HG02623 (cell line): ENCODE results near the gene GPATCH8.

Source experiments
- ATAC-seq: cut with Tn5 transposase; IDR thresholded peaks from one replicate; pipeline ENCODE4 v1.9.1; 2021; ENCODE audit warnings: moderate library complexity; ENCODE audit not compliant: unreplicated experiment

Gene GPATCH8

DNA sequence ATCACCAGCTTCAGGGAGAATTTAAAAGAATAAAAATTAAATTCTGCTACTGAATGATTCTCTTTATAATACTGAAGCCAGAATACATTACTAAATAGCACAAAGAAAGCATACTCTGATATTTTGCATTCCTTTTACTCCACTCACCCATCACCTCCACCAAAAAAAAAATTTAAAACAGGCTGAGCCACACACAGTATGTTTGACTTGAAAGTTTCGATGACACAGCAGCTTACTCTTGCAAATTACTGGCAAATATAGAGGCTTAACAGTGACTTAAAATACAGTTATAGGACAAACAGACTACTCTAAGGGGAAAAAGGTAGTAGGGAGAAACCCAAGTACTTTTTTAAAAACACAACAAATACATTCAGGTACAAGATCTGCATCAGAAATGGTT is 39.2 kb downstream of the GPATCH8 start:
- ATAC-seq, result no peak

DNA sequence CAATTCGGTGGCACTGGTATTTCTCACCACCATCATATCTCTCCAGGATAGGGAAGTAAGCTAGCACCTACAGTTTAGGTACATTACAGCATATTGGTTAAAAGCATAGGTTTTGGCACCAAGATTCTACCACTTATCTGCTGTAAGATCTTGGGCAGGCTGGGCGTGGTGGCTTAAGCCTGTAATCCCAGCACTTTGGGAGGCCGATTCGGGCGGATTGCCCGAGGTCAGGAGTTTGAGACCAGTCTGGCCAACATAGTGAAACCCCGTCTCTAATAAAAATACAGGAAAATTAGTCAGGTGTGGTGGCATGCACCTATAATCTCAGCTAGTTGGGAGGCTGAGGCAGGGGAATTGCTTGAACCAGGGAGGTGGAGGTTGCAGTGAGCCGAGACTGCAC is 51.4 kb downstream of the GPATCH8 start:
- no peak for ATAC-seq

DNA sequence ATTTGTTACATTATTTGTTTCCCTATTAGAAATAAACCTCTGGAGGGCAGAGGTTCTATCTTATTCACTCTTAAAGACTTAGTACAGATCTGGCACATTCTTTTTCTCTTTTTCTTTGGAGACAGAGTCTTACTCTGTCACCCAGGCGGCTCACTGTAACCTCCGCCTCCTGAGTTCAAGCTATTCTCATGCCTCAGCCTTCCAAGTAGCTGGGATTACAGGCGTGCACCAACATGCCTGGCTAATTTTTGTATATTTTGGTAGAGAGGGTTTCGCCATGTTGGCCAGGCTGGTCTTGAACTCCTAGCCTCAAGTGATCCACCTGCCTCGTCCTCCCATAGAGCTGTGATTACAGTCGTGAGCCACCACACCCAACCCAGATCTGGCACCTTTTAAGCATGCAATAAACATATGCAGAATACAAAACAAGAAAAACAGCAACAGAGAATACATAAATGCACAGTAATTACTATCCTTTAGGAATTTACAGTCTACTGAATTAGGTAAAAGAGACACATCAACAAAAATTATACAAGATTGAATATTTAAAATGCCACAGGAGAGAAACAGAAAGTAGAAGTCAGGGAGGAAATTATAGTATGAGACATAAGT is 52.1 kb downstream of the GPATCH8 start:
- ATAC-seq, result no peak

DNA sequence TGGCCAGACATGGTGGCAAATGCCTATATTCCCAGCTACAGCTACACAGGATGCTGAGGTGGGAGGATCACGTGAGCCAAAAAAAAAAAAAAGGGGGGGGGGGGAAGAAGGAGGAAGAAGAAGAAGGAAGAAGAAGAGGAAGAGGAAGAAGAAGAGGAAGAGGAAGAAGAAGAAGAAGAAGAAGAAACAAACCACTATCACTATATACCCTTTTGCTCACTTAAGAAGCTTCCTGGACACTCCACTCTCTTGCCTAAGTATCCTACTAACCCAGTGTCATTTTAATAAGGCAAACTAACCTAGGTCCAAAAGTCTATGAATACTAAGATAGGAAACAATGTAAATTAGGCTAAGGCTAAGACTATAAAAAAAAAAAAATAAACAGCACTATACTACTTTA is 54.8 kb downstream of the GPATCH8 start:
- ATAC-seq, result no peak

DNA sequence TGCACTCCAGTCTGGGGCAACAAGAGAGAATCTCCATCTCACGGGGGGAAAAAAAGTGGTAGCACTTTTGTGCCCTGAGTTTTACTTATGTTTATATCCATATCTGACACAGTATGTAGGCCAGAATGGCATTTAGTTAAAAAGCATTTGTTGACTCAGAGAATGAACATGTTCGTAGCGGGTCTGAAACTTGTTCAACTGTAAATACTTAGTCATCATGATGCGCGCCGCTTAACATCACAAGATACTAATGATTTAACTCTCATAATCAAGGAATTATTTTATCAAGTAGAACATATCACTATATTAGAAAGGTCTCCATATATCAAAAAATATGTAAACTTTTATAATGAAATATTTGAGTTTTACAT is 58.5 kb downstream of the GPATCH8 start:
- ATAC-seq, result no peak

DNA sequence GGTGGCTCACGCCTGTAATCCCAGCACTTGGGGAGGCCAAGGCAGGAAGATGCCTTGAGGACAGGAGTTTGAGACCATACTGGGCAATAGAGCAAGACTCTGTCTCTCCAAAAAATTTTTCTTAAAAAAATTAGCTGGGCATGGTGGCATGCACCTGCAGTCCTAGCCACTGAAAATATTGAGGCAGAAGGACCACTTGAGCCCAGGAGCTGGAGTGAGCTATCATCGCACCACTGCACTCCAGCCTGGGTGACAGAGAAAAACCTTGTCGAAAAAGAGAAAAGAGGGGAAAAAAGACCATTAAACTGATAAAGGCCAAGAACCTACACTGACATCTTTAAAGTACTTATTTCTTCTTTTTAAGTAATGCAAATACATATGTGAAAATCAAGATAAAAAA is 60.4 kb downstream of the GPATCH8 start:
- no peak for ATAC-seq

DNA sequence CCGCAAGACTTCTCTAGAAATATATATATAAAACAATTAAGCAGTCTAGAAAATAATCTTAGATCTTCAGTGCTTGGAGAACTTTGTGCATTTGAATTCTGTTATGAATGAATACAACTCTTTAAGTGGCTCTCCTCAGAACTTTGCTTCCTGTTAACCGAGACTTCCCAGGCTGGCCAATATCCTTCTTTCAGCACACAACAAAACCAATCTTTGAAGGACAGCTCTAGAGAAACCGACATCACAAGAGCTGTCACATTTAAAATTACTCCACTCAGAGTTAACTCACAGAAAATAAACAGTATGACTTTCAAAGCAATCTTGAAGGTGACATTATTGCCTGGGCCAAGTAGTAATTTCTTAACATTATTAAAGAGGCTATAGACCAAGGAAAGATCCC is 64.0 kb downstream of the GPATCH8 start:
- ATAC-seq, result no peak

DNA sequence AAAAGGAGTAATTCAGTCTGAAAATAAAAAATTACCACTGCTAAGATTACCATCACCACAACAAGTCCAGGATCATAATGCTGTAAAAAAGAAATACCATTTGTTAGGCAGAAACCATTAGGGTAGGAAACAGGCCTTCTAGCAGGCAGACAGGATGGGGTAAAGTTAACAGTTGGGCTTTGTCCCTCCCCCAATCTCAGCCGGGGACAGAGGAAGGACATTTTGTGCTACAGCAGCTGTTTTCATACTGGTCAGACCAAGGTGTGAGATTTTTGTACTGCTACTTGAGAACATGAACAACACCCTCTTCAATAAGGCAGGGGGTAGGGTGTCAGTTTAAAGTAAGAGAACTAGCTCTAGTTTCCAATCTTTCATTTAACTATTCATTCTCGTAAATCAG is 64.6 kb downstream of the GPATCH8 start:
- ATAC-seq, result no peak

DNA sequence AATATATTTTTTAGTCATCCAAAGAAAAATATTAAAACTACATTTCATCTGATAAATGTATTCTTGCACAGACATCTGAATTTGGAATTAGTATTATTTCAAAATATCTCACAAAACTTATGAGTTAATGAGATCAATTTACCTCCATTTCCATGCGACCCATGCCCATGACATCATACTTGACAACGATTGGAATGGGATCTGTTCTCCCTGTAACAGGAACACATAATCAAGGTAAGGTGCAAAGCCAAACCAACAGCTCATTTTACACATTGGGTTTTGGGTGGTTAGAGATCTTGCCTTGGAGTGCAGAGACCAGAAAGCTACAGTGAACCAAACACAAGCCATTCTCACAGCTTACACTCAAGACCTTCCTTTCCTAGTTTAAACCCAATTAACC is 66.9 kb downstream of the GPATCH8 start:
- ATAC-seq, result no peak

DNA sequence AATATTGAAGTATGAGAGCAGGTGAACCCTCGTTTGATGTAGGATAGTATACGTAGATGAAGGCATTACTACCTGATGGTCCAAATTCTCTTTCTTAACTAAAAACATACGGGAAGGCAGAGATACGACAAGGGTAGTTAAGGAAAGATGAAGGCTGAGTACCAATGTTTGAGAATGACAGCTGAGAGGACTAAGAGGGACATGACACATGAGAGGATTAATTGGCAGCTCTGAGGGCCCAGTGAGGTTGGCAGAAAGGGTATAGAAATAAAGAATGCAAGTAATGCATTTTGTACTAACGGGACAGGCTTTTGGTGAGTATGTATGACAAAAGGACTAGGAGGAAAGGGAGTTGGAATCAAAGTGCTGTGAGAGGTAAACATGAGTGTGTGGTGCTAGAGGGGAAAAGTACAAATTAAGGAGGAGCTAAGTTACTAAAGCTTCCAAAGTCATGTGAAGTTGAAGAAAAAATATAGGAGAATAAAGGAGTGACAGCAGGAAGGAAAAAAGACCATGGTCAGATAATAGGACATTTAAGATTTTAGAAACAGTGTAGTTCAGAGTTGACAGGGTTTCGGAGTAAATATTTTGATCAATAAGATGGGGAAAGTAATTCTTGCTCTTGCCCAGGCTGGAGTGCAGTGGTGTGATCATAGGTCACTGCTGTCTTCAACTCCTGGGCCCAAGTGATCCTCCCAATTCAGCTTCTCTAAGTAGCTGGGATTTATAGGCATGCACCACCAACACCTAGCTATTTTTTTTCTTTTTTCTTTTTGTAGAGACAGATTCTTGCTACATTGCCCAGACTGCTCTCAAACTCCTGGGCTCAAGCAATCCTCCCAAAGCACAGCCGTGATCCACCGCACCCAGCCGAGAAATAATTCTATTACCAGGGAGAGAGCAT is 70.7 kb downstream of the GPATCH8 start:
- ATAC-seq, result no peak

DNA sequence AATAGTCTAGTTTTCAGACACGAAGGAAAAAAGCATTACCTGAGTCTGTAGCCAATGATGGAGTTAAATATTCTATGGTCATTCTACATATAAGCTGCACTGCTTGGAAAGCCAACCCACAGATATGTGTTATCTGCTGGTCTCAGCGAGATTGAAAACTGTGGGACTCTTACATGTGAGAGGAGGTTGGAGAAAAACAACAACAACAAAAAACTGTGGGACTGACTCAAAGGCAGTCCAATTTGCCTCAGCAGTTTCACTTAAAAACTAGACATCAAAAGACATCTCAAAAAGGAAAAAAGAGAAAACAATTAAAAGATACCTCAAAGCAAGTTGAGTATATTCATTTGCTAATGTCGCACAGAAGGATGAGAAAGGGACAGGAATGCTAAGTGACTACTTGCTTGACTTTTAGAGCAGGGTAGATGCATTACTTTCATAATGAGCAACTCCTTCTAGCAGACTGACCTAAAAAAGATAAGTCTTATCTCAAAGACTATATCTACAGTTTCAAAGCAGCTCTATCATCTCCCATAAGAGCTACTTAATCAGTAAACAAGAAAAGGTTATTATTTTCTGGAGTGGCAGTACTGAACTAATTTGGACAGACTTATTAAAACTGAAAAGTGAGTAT is 78.3 kb downstream of the GPATCH8 start:
- no peak for ATAC-seq

DNA sequence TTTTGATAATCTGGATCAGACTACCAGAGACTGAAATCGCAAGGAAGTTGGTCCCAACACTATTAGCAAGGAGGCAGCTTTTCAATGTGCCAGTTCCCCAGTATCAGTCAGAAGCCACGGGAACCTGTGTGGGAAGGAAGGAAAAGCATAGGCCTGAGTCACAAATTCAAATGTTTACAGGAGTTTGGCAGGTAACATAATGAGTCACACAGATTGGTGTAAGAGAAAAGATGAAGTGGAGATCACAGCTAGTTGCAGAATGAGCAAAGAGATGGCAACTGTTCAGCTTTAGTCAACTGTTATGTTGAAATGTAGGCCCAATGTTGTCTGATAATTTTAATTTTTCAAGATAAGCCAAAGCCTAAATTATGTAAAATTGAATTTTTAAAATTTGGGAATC is 85.7 kb downstream of the GPATCH8 start:
- ATAC-seq, result no peak

DNA sequence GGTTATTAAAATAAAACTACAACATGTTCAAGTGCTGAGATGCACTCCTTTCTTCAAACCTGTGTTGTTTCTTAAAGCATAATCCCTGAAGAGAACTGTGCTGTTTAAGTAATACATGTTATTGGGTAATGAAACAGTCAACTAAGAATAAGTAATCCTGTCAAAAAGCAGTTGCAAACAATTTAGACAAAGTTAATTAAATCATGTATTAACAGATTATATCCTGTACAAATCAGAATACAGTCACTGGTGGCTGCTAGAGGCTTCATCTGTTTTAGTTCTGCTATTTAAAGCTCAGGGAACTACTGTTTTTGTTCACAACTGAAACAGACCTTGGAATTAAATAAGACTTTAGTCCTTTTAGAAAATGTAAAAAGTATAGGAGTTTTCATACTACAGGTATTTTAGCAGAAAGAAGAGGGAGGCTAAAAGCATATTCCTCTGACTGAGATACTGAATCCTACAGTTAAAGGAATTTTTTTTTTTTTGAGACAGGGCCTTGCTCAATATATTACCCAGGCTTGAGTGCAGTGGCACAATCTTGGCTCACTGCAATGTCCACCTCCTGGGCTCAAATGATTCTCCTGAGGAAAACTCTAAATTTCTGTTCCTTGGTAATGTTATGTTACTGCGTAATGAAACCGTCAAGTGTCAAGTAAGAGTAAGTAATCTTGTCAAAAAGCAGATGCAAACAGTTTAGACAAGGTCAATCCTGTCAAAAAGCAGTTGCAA is 86.5 kb downstream of the GPATCH8 start:
- ATAC-seq, result no peak

DNA sequence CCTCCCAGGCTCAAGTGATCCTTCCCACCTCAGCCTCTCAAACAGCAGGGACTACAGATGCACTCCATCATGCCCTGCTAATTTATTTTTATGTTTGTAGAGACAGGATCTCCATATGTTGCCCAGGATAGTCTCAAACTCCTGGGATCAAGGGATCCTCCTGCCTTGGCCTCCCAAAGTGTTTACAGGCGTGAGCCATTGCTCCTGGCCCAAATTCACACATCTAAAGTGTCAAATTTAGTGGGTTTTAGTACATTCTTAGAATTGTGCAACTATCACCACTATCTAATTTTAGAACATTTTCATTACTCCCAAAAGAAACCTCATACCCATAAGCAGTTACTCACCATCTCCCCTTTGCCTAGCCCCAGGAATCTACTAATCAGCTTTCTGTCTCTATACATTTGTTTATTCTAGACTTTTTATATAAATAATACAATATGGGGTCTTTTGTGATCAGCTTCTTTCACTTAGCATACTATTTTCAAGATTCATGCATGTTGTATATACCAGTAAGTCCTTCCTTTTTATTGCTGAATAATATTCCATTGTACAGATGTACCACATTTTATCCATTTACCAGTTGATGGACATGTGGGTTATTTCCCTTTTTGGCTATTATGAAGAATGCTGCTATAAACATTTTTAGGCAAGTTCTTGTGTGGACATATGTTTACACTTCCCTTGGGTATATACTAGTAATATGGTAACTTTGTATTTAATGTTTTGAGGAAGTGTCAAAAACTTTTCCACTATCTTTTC is 88.6 kb downstream of the GPATCH8 start:
- ATAC-seq, result no peak

DNA sequence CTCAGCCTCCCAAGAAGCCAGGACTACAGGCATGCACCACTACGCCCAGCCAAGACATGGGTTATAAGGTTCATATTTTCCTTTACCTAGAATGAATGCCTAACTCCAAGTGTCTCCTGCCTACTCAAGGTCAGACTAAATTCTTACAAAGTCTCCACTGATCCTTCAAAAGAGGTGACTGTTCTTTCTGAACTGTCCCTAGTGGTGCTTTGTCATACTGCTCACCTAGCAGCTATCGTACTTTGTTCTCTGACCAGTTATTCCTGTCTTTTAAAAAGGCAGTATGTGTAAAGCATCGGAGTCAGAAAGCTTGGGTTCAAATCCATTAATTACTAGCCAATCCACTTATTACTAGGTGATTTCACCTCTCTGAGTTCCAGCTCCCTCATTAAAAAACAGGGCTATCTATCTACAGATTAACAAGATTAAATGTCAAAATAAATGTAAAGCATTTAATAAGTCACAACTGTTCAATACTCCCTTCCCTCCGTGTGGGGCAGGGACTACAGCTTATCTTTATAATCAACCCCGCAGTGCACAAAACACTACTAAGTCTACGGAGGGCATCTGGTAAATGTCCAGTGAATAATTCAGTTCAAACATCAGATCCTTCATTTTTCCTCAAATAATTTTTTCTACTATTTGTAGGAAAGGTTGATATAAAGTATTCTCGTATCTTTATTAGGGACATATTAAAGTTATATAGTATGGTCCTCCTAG is 93.7 kb downstream of the GPATCH8 start:
- ATAC-seq, result no peak

DNA sequence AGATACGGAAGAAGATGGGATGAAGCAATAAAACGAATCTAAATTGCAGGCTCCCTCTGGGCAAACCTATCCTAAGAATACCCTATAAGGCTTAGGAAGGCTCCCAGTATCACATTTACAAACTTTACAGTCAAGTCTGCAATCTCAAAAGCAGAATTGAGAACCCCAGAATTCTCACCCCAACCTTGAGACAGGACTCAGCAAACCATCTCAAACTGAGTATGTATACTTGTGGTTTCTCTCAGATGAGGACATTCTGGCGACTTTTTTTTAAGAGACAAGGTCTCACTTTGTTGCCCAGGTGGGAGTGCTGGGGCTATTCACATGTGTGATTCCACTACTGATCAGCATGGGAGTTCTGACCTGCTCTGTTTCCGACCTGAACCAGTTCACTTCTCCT is 94.4 kb downstream of the GPATCH8 start:
- ATAC-seq, result no peak

DNA sequence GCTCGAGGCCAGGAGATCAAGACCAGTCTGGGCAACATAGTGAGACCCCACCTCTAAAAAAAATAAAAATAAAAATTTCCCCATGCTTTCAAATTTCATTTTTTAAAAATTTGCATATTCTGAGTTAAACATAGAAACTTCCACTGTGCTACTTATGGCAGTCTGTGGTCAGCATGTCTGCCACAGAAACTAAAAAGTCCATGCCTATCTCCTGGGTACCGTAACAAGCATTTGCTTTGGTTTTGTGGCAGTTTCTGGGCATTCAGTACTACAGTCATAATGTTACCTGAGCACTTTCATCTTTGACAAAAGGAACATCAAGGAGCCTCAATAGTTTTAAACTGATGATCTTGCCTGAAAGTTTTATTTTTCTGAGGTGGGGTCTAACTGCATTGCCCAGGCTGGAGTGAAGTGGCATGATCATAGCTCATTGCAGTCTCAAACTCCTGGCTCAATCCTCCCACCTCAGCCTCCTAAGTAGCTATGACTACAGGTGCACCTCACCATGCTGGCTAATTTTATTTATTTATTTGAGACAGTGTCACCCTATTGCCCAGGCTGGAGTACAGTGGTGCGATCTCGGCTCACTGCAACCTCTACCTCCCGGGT is 100.5 kb downstream of the GPATCH8 start:
- no peak for ATAC-seq

DNA sequence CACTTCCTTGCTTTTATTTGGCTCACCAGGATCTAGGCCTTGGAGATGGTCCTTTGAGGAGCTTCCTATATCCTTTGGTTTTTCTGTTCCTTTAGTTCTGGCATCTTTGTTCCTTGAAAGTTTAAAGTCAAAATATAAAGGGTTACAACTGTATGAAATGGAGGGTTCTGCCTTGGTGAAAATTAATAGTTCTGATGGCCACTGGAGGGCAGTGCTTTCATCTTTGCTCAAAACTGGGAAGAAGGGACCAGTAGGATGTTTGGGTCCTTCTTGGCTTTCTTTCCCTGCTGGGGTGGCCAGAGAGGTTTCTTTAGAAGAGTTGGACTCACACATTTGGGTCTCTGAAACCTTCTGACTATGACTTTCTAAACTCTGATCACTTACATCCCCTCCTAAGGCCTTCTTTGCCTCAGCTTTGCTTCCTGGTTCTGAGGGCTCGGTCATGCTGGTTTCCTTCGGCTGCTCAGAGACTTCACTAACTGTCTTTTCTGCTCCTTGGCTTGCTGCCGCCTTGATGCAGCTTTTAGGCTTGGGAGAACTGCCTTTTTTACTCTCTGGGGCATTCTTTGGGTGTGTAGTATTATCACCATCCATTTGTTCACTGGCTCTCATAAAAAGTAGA is 102.9 kb downstream of the GPATCH8 start:
- ATAC-seq, result no peak
